CD4-positive, CD25-positive, alpha-beta regulatory T cell (primary cell): ENCODE results near the gene RANBP17. TPM values are rescaled to one million over a fixed set of nuclear protein-coding genes. Genes with fewer than 3 reads are reported as not detected.
"Not testable (repeated sequence)": the region's sequence is repeated elsewhere in the genome, so short reads cannot be mapped to it uniquely, and the experiment has no call there.

ENCODE experiments used
- ATAC-seq, 2 donors: fragments of 150-1000 bp; cut with Tn5 transposase; one replicate each; pipeline ENCODE4 v1.10.0; 2021; ENCODE audit warnings: low read depth in 2 of 2, moderate number of reproducible peaks in 2 of 2, moderate library complexity in 1 of 2
- DNase-seq, 3 donors: peaks; one replicate each; pipeline versions ENCODE4 v3.0.0 to v3.0.0-alpha.2; 2012 to 2022; ENCODE audit warnings: mixed read lengths in 1 of 3
- H3K27ac ChIP-seq: one replicate; pipeline ENCODE4 v1.7.0; 2013; ENCODE audit warnings: mild to moderate bottlenecking, low read length; ENCODE audit not compliant: insufficient read depth, poor library complexity, severe bottlenecking
- H3K27me3 ChIP-seq: one replicate; pipeline ENCODE4 v1.7.0; 2013; ENCODE audit warnings: low read length; ENCODE audit not compliant: control insufficient read depth, insufficient read depth
- H3K36me3 ChIP-seq: one replicate; pipeline ENCODE4 v1.7.0; 2013; ENCODE audit warnings: mild to moderate bottlenecking, low read length, moderate library complexity; ENCODE audit not compliant: control insufficient read depth, insufficient read depth
- H3K4me1 ChIP-seq: 2 replicates; pipeline ENCODE4 v1.7.0; 2013; ENCODE audit warnings: mild to moderate bottlenecking, low read length; ENCODE audit not compliant: insufficient read depth, control insufficient read depth, poor library complexity, severe bottlenecking
- H3K4me3 ChIP-seq: one replicate; pipeline ENCODE4 v1.7.0; 2013; ENCODE audit warnings: low read depth, mild to moderate bottlenecking, low read length, moderate library complexity
- H3K9me3 ChIP-seq, 2 experiments: 1 replicate in 1 of 2; 2 replicates in 1 of 2; pipeline ENCODE4 v1.7.0; 2013; ENCODE audit warnings: low read length in 2 of 2, mild to moderate bottlenecking in 1 of 2, moderate library complexity in 1 of 2; ENCODE audit not compliant: control insufficient read depth in 2 of 2
- H3K27ac Mint-ChIP-seq, 3 donors: one replicate each; pipeline ENCODE4 v1.8.0; 2020 to 2022; ENCODE audit warnings: mild to moderate bottlenecking in 3 of 3, mixed read lengths in 3 of 3, moderate library complexity in 2 of 3
- H3K27me3 Mint-ChIP-seq: one replicate; pipeline ENCODE4 v1.8.0; 2022; ENCODE audit warnings: mild to moderate bottlenecking, mixed read lengths
- H3K36me3 Mint-ChIP-seq: one replicate; pipeline ENCODE4 v1.8.0; 2020; ENCODE audit warnings: mixed read lengths
- H3K4me1 Mint-ChIP-seq, 4 donors: one replicate each; pipeline ENCODE4 v1.8.0; 2020 to 2022; ENCODE audit warnings: mixed read lengths in 4 of 4, mild to moderate bottlenecking in 1 of 4
- H3K4me3 Mint-ChIP-seq, 4 donors: one replicate each; pipeline ENCODE4 v1.8.0; 2020 to 2022; ENCODE audit warnings: mild to moderate bottlenecking in 4 of 4, mixed read lengths in 4 of 4, moderate library complexity in 3 of 4
- H3K9me3 Mint-ChIP-seq, 7 donors: one replicate each; pipeline ENCODE4 v1.8.0; 2020 to 2022; ENCODE audit warnings: mixed read lengths in 7 of 7, mild to moderate bottlenecking in 3 of 7, moderate library complexity in 2 of 7
- polyA plus RNA-seq, 4 donors: library from polyadenylated mRNA; unstranded; fragments of 300-500 nt; fragmentation: Illumina TruSeq; gene quantifications; one replicate each; pipeline ENCODE4 v1.2.3, GENCODE V29; 2021
- total RNA-seq: library from RNA; stranded (reverse); gene quantifications from one replicate; pipeline ENCODE4 v1.2.3, GENCODE V29; 2022

RANBP17 gene
- total and polyA plus RNA-seq, 5 donors from 2014 or later = not detected

- no peaks in the 10 kb centered on the region for H3K4me1 ChIP-seq
- H3K9me3 Mint-ChIP-seq = peaks cover 0 to 7% (median 4%) of the 10 kb centered on the region in 7 donors
- H3K27ac ChIP-seq = no peak overlapping the region
- H3K36me3 Mint-ChIP-seq = no peaks in the 10 kb centered on the region
- no peaks in the 10 kb centered on the region for H3K4me1 Mint-ChIP-seq
- H3K36me3 ChIP-seq = no peaks in the 10 kb centered on the region
- no peak overlapping the region for H3K27ac Mint-ChIP-seq
- H3K9me3 ChIP-seq = no peaks in the 10 kb centered on the region
- no peak overlapping the region for H3K4me3 ChIP-seq
- ATAC-seq (no peak), DNase-seq (no peak)
- no peaks in the 10 kb centered on the region for H3K27me3 ChIP-seq
- H3K27me3 Mint-ChIP-seq = no peaks in the 10 kb centered on the region
- H3K4me3 Mint-ChIP-seq = no peak overlapping the region
Observed at GRCh38 chr5:171010086-171010485, 148.3 kb downstream of the RANBP17 start.

- Mint-ChIP-seq H3K9me3 (peaks cover 0 to 7% (median 4%) of the 10 kb centered on the region in 7 donors), H3K36me3 (no peaks in the 10 kb centered on the region), H3K4me3 (no peak overlapping the region), H3K27ac (no peak overlapping the region), H3K4me1 (no peaks in the 10 kb centered on the region), H3K27me3 (no peaks in the 10 kb centered on the region)
- Histone ChIP-seq H3K36me3 (no peaks in the 10 kb centered on the region), H3K9me3 (no peaks in the 10 kb centered on the region), H3K27me3 (no peaks in the 10 kb centered on the region), H3K27ac (no peak overlapping the region), H3K4me3 (no peak overlapping the region), H3K4me1 (no peaks in the 10 kb centered on the region)
- DNase-seq (no peak), ATAC-seq (no peak)
Observed at GRCh38 chr5:171010816-171011215, 149.0 kb downstream of the RANBP17 start.

- H3K4me1 Mint-ChIP-seq = no peaks in the 10 kb centered on the region
- H3K9me3 ChIP-seq = no peaks in the 10 kb centered on the region
- H3K27me3 Mint-ChIP-seq = no peaks in the 10 kb centered on the region
- no peaks in the 10 kb centered on the region for H3K36me3 ChIP-seq
- H3K27ac Mint-ChIP-seq = no peak overlapping the region
- no peak overlapping the region for H3K4me3 Mint-ChIP-seq
- H3K4me3 ChIP-seq = no peak overlapping the region
- DNase-seq (no peak), ATAC-seq (no peak)
- no peak overlapping the region for H3K27ac ChIP-seq
- peaks cover 0 to 11% (median 0%) of the 10 kb centered on the region in 7 donors for H3K9me3 Mint-ChIP-seq
- no peaks in the 10 kb centered on the region for H3K4me1 ChIP-seq
- no peaks in the 10 kb centered on the region for H3K36me3 Mint-ChIP-seq
- H3K27me3 ChIP-seq = no peaks in the 10 kb centered on the region
Observed at GRCh38 chr5:171023508-171023907, 161.7 kb downstream of the RANBP17 start.

GRCh38 chr5:171024084-171024483 is 162.3 kb downstream of the RANBP17 start:
- DNase-seq (no peak), ATAC-seq (no peak)
- Mint-ChIP-seq H3K27ac (no peak overlapping the region), H3K27me3 (no peaks in the 10 kb centered on the region), H3K4me1 (no peaks in the 10 kb centered on the region), H3K4me3 (no peak overlapping the region), H3K9me3 (peaks cover 0 to 11% (median 0%) of the 10 kb centered on the region in 7 donors), H3K36me3 (no peaks in the 10 kb centered on the region)
- Histone ChIP-seq H3K4me3 (no peak overlapping the region), H3K27me3 (no peaks in the 10 kb centered on the region), H3K36me3 (no peaks in the 10 kb centered on the region), H3K27ac (no peak overlapping the region), H3K4me1 (no peaks in the 10 kb centered on the region), H3K9me3 (no peaks in the 10 kb centered on the region)

DNA sequence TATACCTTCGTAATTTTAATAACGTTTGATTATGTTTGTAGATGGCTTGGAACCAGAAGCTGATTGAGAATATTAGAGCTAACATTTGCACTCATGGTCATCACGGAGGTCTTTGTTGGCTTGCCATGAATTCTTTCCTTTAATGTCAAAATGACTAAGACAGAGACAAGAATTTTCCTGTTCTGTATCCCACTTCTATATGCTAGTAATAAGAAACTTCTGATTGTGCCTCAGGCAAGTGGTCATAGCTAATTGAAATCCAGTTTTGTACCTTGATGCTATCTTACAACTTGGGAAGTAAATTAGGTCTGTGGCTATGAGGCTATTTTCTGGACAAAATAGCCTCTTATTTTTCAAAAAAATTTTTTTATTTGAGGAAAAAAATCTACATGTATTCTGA is 167.6 kb downstream of the RANBP17 start:
- peaks cover 0 to 11% (median 0%) of the 10 kb centered on the region in 7 donors for H3K9me3 Mint-ChIP-seq
- H3K4me1 ChIP-seq = no peaks in the 10 kb centered on the region
- H3K4me3 Mint-ChIP-seq = no peak overlapping the region
- no peak overlapping the region for H3K27ac Mint-ChIP-seq
- no peaks in the 10 kb centered on the region for H3K27me3 ChIP-seq
- no peak for DNase-seq
- H3K4me1 Mint-ChIP-seq = no peaks in the 10 kb centered on the region
- no peaks in the 10 kb centered on the region for H3K9me3 ChIP-seq
- no peak overlapping the region for H3K4me3 ChIP-seq
- H3K27ac ChIP-seq = no peak overlapping the region
- H3K36me3 Mint-ChIP-seq = no peaks in the 10 kb centered on the region
- H3K27me3 Mint-ChIP-seq = no peaks in the 10 kb centered on the region
- H3K36me3 ChIP-seq = no peaks in the 10 kb centered on the region
- ATAC-seq = no peak

DNA sequence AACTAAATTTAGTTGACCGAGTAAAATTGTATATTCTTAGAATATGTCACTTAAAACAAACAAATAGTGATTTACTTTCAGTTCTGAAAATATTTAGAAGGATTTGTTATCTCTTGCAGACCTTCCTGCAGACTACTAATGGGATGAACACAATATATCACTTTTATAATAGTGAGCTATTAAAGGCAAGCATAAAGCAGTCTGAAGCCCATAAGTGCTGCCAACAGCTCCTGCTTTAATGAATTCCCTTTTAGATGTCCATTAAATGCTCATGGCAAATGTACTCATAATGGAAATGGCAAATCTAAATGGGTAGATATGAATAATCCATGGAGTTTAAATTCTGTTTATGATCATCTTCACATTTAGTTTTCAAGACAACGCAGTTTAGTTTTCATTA is 170.2 kb downstream of the RANBP17 start:
- Mint-ChIP-seq H3K27ac (no peak overlapping the region), H3K9me3 (peaks cover 0 to 1% (median 0%) of the 10 kb centered on the region in 7 donors), H3K36me3 (no peaks in the 10 kb centered on the region), H3K4me1 (no peaks in the 10 kb centered on the region), H3K27me3 (no peaks in the 10 kb centered on the region), H3K4me3 (no peak overlapping the region)
- no peaks in the 10 kb centered on the region for H3K27me3 ChIP-seq
- no peak overlapping the region for H3K4me3 ChIP-seq
- H3K36me3 ChIP-seq = no peaks in the 10 kb centered on the region
- DNase-seq (no peak), ATAC-seq (no peak)
- H3K27ac ChIP-seq = no peak overlapping the region
- H3K4me1 ChIP-seq = no peaks in the 10 kb centered on the region
- no peaks in the 10 kb centered on the region for H3K9me3 ChIP-seq

DNA sequence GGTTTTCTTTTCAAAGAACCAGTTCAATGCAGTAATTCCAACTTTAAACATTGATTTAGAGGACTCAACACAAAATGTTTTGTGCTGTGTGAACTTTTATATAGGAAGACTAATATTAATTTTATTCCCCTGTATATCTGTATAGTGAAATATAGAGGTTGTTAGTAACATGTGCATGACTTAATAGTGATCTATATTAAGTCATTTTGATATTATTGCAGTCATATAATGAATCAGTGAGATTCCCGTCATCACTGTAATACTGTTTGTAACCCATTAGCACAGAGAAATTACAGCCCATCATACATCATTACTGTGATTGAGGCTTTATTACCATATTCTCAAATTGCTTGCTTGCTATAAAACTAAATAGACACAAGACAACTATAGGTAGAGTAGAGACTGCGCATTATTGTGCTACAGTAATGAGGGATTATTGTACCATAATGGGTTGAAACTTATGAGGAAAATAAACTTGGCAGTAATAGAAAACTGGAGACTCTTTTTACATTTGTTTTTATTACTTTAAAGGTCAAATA is 170.7 kb downstream of the RANBP17 start:
- ATAC-seq = no peak
- no peaks in the 10 kb centered on the region for H3K36me3 ChIP-seq
- no peaks in the 10 kb centered on the region for H3K4me1 ChIP-seq
- H3K4me1 Mint-ChIP-seq = no peaks in the 10 kb centered on the region
- H3K9me3 Mint-ChIP-seq = peaks cover 0 to 5% (median 0%) of the 10 kb centered on the region in 7 donors
- no peaks in the 10 kb centered on the region for H3K9me3 ChIP-seq
- no peaks in the 10 kb centered on the region for H3K27me3 ChIP-seq
- H3K4me3 Mint-ChIP-seq = no peak overlapping the region
- no peak overlapping the region for H3K27ac ChIP-seq
- no peaks in the 10 kb centered on the region for H3K27me3 Mint-ChIP-seq
- H3K4me3 ChIP-seq = no peak overlapping the region
- DNase-seq = no peak
- H3K36me3 Mint-ChIP-seq = no peaks in the 10 kb centered on the region
- H3K27ac Mint-ChIP-seq = no peak overlapping the region

DNA sequence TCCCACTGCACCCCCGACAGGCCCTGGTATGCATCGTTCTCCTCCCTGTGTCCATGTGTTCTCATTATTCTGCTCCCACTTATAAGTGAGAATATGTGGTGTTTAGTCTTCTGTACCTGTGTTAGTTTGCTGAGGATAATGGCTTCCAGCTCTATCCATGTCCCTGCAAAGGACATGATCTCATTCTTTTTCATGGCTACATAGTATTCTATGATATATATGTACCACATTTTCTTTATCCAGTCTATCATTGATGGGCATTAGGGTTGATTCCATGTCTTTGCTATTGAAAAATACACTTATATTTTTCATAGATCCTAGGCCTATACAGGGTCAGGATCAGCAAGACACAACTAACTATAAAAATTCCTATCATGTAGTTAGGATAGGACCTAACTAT is 180.1 kb downstream of the RANBP17 start:
- peak overlapping the region in 1 of 4 donors; percentile 21 for H3K4me3 Mint-ChIP-seq
- not testable (repeated sequence) for H3K27ac Mint-ChIP-seq, DNase-seq, H3K9me3 ChIP-seq, H3K27me3 ChIP-seq, H3K36me3 Mint-ChIP-seq, H3K4me1 Mint-ChIP-seq, H3K27me3 Mint-ChIP-seq, H3K9me3 Mint-ChIP-seq, H3K4me1 ChIP-seq, H3K36me3 ChIP-seq, ATAC-seq, H3K27ac ChIP-seq, H3K4me3 ChIP-seq
